ENCODE measurements around the gene ARHGEF33. TPM values are rescaled to one million over a fixed set of nuclear protein-coding genes. Genes with fewer than 3 reads are reported as not detected.

Gene ARHGEF33
- total and polyA plus RNA-seq, 3 donors from 2014 or later = 5.9 to 16.7 (median 6.2) TPM

GRCh38 chr2:38977047-38977446, 87.4 kb downstream of the ARHGEF33 start:
- 95% methylated on average over 3 of the region's 3 CpGs for WGBS, 2 donors
- intact Hi-C loops (cut with DNase I; ENCODE audit: low total_unique reads) = no loop called here

GRCh38 chr2:38978296-38978903, 88.7 kb downstream of the ARHGEF33 start:
- Histone ChIP-seq H3K4me1 (no peaks in the 10 kb centered on the region), H3K9me3 (no peaks in the 10 kb centered on the region), H3K36me3 (ENCODE audit: low read depth, missing control alignments) (no peaks in the 10 kb centered on the region), H3K27ac (no peak overlapping the region), H3K4me3 (no peak overlapping the region), H3K27me3 (no peaks in the 10 kb centered on the region)
- WGBS, 2 donors = 84 to 86% methylated on average over 5 of the region's 5 CpGs
- intact Hi-C loops (cut with DNase I; ENCODE audit: low total_unique reads) = no loop called here
- DNase-seq = no peak
- no peak for TF ChIP-seq CTCF (IDR thresholded peaks at IDR 0.05)
- TF ChIP-seq POLR2A (IDR thresholded peaks at IDR 0.05) = no peak

More at GRCh38 chr2:38977047-38977446, 87.4 kb downstream of the ARHGEF33 start:
- Histone ChIP-seq H3K4me1 (no peaks in the 10 kb centered on the region), H3K27ac (no peak overlapping the region), H3K9me3 (no peaks in the 10 kb centered on the region), H3K4me3 (no peak overlapping the region), H3K27me3 (no peaks in the 10 kb centered on the region), H3K36me3 (ENCODE audit: low read depth, missing control alignments) (no peaks in the 10 kb centered on the region)
- TF ChIP-seq POLR2A (IDR thresholded peaks at IDR 0.05) (no peak), CTCF (IDR thresholded peaks at IDR 0.05) (no peak)
- DNase-seq = no peak

- no peaks in the 10 kb centered on the region for H3K36me3 ChIP-seq (ENCODE audit: low read depth, missing control alignments)
- H3K4me3 ChIP-seq = no peak overlapping the region
- H3K4me1 ChIP-seq = no peaks in the 10 kb centered on the region
- no peak for DNase-seq
- H3K27ac ChIP-seq = no peak overlapping the region
- intact Hi-C loops (cut with DNase I; ENCODE audit: low total_unique reads) = no loop called here
- H3K9me3 ChIP-seq = no peaks in the 10 kb centered on the region
- WGBS, 2 donors = 92 to 98% methylated on average over 3 of the region's 3 CpGs
- no peak for TF ChIP-seq CTCF (IDR thresholded peaks at IDR 0.05)
- TF ChIP-seq POLR2A (IDR thresholded peaks at IDR 0.05) = no peak
- H3K27me3 ChIP-seq = no peaks in the 10 kb centered on the region
Observed at GRCh38 chr2:38978908-38979307, 89.2 kb downstream of the ARHGEF33 start.

GRCh38 chr2:38981003-38981669, 91.5 kb downstream of the ARHGEF33 start:
- Histone ChIP-seq H3K9me3 (no peaks in the 10 kb centered on the region), H3K27ac (no peak overlapping the region), H3K27me3 (no peaks in the 10 kb centered on the region), H3K4me1 (no peaks in the 10 kb centered on the region), H3K4me3 (no peak overlapping the region), H3K36me3 (ENCODE audit: low read depth, missing control alignments) (no peaks in the 10 kb centered on the region)
- no peak for DNase-seq
- intact Hi-C loops (cut with DNase I; ENCODE audit: low total_unique reads) = no loop called here
- no peak for TF ChIP-seq POLR2A (IDR thresholded peaks at IDR 0.05)
- TF ChIP-seq CTCF (IDR thresholded peaks at IDR 0.05) = no peak
- 65 to 81% methylated on average over 3 of the region's 3 CpGs for WGBS, 2 donors

Measured in testis (tissue), 3 donors.